Retinal pigment epithelial cell (primary cell): ENCODE results near the gene ZDHHC8.

Source experiments
- DNase-seq: peaks from one replicate; pipeline ENCODE4 v3.0.0-alpha.2; 2010; ENCODE audit warnings: low read depth
- H3K4me3 ChIP-seq: 2 replicates; pipeline ENCODE4 v1.5.1; 2011; ENCODE audit warnings: mild to moderate bottlenecking, low read length, control low read depth, moderate library complexity
- TF ChIP-seq, protein P1 (sequence below): conservative IDR thresholded peaks from 2 replicates; pipeline ENCODE4 v1.5.1; 2011; ENCODE audit warnings: low read depth, low read length, control low read depth, inconsistent platforms

The ZDHHC8 gene

DNA sequence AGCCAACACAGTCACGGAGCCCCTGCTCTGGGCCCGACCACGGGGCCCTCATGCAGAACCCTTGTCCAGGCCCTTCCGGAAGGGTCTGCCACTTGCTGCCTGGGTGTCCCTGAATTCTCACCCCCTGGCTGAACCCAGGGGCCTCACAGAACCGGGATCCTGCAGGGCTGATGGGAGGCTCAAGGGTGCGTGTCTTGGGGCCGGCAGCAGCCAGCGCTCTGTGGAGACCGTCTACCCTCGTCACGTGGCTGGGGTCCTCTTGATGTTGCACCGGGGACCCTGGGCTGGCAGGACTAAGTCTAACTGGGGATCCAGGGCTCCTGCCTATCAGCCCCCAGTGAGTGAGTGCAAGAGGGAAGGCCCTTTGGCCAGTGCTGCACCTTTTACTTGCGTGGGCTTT lies 38.6 kb downstream of the ZDHHC8 start:
- TF ChIP-seq, protein P1, sequence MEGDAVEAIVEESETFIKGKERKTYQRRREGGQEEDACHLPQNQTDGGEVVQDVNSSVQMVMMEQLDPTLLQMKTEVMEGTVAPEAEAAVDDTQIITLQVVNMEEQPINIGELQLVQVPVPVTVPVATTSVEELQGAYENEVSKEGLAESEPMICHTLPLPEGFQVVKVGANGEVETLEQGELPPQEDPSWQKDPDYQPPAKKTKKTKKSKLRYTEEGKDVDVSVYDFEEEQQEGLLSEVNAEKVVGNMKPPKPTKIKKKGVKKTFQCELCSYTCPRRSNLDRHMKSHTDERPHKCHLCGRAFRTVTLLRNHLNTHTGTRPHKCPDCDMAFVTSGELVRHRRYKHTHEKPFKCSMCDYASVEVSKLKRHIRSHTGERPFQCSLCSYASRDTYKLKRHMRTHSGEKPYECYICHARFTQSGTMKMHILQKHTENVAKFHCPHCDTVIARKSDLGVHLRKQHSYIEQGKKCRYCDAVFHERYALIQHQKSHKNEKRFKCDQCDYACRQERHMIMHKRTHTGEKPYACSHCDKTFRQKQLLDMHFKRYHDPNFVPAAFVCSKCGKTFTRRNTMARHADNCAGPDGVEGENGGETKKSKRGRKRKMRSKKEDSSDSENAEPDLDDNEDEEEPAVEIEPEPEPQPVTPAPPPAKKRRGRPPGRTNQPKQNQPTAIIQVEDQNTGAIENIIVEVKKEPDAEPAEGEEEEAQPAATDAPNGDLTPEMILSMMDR = no peak
- DNase-seq = no peak
- H3K4me3 ChIP-seq = no peak overlapping the region

DNA sequence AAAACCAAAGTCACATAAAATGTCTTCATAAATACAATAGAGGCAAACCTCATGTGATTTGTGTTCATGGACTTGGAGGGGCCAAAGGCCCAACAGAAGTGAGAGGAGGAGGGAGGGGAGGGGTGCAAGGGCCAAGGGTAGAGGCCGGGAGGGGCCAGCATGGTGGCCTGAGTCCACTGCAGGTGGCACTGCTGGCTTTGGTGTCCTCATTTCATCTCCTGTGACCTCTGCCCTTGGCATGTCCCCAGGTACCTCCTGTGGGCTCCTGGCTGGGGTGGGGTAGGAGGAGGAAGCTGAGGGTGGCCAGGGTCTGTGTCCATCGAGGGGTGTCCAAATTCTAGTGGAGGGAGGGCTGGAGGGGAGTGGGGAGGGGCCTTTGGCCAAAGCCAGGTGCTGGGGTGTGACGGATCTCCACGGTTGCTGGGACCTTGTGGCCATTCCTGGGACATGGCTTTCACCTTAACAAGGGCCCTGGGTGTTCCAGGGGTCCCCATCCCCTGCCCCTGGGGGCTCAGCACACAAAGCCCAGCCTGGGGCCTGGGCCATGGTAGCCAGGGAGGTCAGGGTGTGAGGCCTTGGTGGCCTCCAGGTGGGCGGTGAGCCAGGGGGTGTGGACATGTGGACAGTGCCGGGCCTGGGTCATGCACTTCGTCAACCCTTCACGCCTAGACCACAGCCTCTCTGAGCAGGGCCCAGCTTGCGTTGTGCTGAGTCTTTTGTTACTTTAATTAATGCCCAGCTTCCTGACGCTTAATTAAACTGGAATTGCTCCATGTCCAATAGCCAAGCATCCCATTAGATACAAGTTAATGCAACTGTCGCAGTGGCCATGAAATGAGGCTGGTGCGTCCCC lies 39.9 kb downstream of the ZDHHC8 start:
- no peak for DNase-seq
- H3K4me3 ChIP-seq = no peak overlapping the region
- TF ChIP-seq, protein P1 = no peak

DNA sequence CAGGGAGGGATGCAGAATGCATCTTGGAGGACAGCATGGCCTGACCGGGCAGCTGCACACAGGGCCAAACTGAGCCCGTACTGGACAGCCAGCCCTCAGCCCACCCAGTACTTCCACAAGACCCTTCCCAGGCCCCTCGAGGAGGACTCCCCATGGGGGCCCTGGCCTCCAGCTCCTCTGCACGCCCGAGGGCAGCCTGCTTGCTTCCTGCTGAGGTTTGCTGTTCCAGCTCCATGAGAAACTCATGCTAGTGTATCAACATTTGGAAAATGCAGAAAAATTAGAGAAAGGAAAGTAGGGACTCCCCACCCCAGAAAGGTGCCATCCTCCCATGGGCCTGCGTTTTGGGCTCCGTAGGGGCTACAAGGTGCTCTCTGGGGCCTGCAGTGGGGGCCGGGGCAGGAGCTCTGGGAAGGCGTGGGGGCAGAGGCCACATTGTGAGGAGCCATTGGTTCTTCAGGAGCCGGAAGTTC lies 40.6 kb downstream of the ZDHHC8 start:
- DNase-seq = no peak
- no peak overlapping the region for H3K4me3 ChIP-seq
- TF ChIP-seq, protein P1 = no peak

DNA sequence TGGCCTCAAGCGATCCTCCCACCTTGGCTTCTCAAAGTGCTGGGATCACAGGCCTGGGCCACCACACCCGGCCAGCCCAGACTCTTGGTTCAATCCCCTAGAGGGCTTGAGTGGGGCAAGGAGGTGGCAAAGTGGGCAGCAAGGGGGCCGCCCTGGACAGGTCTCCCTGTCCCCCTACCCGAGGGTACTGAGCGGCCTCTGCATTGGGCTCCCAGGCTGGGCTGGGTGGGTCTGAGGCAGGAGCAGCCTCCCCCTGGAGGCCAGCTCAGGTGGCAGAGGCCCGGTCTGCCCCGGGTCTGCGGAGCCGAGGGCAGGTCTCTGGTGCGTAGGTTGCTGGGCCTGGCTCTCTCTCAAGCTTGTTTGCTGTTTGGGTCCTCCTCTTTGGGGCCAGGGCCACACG lies 41.6 kb downstream of the ZDHHC8 start:
- TF ChIP-seq, protein P1 = no peak
- no peak for DNase-seq

DNA sequence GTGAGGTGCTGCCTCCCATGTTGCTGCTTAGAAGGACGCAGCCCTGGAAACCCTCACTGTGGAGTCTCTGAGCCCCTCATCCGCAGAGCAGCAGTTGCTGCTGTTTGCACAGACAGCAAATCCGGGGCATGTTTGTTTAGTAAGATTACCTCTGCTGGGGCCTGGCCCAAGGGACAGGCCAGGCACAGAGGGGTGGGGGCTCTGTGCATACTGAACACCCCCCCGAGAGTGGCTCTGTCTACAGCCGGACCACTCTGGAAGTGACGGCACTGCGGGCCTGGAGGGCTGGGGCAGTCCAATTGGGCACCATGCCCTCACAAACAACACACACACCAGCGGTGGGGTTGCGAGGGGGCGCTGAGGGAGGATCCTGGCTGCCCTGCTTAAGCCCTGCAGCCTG lies 42.2 kb downstream of the ZDHHC8 start:
- H3K4me3 ChIP-seq = no peak overlapping the region
- DNase-seq = no peak
- TF ChIP-seq, protein P1 = no peak

More for the DNA sequence above, 41.6 kb downstream of the ZDHHC8 start:
- H3K4me3 ChIP-seq = no peak overlapping the region

DNA sequence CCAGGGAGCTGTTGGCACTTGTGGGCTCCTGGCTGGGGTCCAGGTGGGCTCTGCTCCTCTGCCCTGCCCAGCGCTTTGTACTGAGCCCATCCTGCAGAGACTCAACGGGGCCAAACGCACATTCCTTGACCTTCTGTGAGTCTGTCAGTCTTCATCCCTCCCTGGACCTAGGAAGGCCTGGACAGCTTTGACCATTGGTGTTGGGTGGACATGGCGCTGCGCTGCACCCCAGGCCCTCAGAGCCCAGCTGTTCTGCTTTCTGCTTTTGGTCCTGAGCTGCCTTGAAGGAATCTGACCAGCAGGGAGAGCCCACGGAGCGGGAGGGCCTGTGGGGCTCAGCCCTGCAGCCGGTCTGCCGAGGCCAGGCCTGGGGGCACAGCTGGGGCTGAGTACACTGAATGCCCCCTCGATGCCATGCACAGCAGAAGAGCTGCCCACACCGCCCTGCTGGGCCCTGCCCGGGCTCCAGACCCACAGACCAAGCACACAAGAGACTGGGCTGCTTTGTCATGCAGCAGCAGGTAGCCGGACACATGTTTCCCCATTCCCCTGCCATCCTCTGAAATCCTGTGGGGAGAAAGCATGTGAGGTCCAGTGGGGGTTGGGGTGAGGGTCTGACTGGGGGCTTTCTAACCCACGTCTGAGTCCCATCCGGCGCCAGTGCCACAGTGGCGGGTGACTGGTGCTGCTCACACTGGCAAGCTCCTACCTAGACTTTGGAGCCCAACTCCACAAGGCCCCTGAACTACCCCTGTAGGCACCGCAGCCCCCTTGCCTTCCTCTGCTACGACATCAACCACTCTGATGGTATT lies 43.4 kb downstream of the ZDHHC8 start:
- H3K4me3 ChIP-seq = no peak overlapping the region
- TF ChIP-seq, protein P1 = peak; percentile 61
- DNase-seq = no peak

DNA sequence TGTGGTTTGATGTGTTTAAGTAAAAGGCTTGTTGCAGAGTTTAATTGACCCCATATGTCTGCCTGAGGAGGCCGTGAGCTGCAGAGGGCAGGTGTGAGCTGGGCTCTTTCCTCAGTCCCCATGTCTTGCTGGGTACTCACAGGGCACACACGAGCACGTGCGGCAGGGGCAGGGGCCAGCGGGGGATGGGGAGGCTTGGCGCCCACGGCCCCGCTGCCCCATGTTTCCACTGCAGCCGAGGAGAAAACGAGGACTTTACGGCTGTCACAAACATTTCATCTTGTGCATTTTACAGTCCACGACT lies 43.9 kb downstream of the ZDHHC8 start:
- DNase-seq = no peak
- TF ChIP-seq, protein P1 = peak; percentile 16
- no peak overlapping the region for H3K4me3 ChIP-seq
